Prostate gland (tissue), 2 donors: ENCODE results near the gene CDK14. TPM values are rescaled to one million over a fixed set of nuclear protein-coding genes. Genes with fewer than 3 reads are reported as not detected.

Experiments
- DNase-seq: peaks from one replicate; pipeline ENCODE4 v3.0.0-alpha.2; 2019; ENCODE audit warnings: low spot score
- H3K27ac ChIP-seq, 2 donors: fragments of 200-600 bp; sonication (generic); 2 replicates each; pipeline ENCODE4 v1.5.1; 2017 to 2019
- H3K27me3 ChIP-seq: fragments of 200-600 bp; sonication (generic); replicated peaks from 2 replicates; pipeline ENCODE4 v1.5.1; 2019; ENCODE audit not compliant: insufficient read depth
- H3K36me3 ChIP-seq, 2 donors: fragments of 200-600 bp; sonication (generic); 1 replicate in 1 of 2; 2 replicates in 1 of 2; pipeline versions ENCODE4 v1.5.1 to v1.8.1; 2017 to 2019
- H3K4me1 ChIP-seq: fragments of 200-600 bp; sonication (generic); replicated peaks from 2 replicates; pipeline ENCODE4 v1.5.1; 2019
- H3K4me3 ChIP-seq, 2 donors: fragments of 200-600 bp; sonication (generic); 2 replicates each; pipeline ENCODE4 v1.5.1; 2017 to 2019
- H3K9me3 ChIP-seq: fragments of 200-600 bp; sonication (generic); 2 replicates; pipeline ENCODE4 v1.5.1; 2017
- CTCF ChIP-seq, 4 experiments: fragments of 200-600 bp in 2 of 4; fragments of 450-650 bp in 2 of 4; sonication (generic) in 2 of 4; IDR thresholded peaks; 1 replicate in 3 of 4; 2 replicates in 1 of 4; pipeline ENCODE4 v1.5.1; 2016 to 2019; ENCODE audit warnings: antibody characterized with exemption in 4 of 4, mild to moderate bottlenecking in 2 of 4, moderate library complexity in 2 of 4
- POLR2A ChIP-seq: fragments of 450-650 bp; IDR thresholded peaks from one replicate; pipeline ENCODE4 v1.6.1; 2016; ENCODE audit warnings: antibody characterized with exemption, mild to moderate bottlenecking
- POLR2AphosphoS5 ChIP-seq: sonication (generic); formaldehyde crosslinking; IDR thresholded peaks from one replicate; pipeline ENCODE4 v1.6.1; 2017; ENCODE audit warnings: antibody characterized with exemption
- whole genome bisulfite sequencing: methylation state at CpG from one replicate; pipeline ENCODE4 v1.1.5; 2018; 5-methylcytosine and 5-hydroxymethylcytosine counted together
- intact Hi-C: fragments of 100-400 bp; cut with DNase I; formaldehyde crosslinking; loops from one replicate; pipeline ENCODE4 v1.14.2; 2022
- total RNA-seq, 2 donors: library from RNA; depleted of rRNA; stranded (reverse); fragments of >200 nt; gene quantifications; one replicate each; pipeline ENCODE4 v1.1.0, GENCODE V29; 2016

The CDK14 gene
- total RNA-seq, 2 donors from 2014 or later, result 13.7 to 20.7 TPM

DNA sequence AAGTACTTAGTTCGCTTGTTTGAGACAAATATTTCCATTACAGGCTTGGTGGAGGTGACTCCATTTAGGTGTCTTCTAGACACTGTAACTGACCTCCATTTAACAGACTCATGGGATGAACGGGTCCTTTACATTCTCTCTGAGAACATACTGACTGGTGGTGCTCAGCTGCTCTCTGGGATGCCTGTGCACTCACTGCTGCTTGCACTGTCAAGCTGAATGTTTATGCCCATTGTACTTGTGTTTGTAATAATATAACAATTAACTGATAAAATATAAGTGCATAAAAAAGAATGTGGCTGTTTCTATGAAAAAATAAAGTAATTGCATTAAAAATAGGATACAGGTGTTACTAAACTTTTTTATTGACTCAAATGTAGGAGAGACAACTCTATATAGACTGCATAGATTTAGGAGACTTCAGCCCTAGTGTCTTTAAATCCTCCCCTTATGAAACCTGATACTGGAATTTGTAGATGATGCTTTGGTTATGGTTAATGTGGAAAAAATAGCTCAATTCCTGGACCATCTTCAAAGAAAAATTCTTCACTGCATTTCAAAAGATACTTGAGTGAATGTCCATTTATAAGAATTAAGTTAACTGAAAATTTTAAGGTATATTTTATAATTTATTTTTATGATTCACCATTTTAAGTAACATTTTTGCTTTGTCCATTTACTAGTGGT lies 85.4 kb downstream of the CDK14 start:
- WGBS, result 34% methylated on average over 2 of the region's 2 CpGs
- DNase-seq, result no peak
- Histone ChIP-seq H3K36me3 (no peaks in the 10 kb centered on the region), H3K27ac (no peak overlapping the region), H3K9me3 (no peaks in the 10 kb centered on the region), H3K27me3 (no peaks in the 10 kb centered on the region), H3K4me1 (no peaks in the 10 kb centered on the region), H3K4me3 (no peak overlapping the region)
- intact Hi-C loops, result no loop called here
- TF ChIP-seq POLR2AphosphoS5, result no peak
- no peak for TF ChIP-seq POLR2A
- no peak for TF ChIP-seq CTCF (IDR thresholded peaks at IDR 0.05)

DNA sequence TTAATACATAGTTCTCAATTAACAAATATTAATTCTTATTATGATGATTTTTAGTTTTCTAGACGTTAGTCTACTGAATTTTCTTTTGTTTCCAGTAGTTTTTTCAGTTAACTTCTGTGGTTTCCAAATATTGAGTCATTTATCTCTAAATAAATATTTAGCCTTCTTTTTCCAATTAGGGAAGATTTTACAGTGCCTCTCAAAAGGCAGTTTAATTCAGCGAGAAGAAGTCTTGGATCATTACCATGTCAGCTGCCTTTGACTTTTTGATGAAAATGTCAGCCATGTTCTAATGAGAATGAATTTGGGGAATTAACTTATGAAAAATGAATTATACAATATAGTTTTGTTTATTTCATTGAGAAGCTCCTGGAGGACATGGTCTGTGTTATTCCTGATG lies 90.0 kb downstream of the CDK14 start:
- H3K4me3 ChIP-seq, result no peak overlapping the region
- intact Hi-C loops, result no loop called here
- 71% methylated on average over 2 of the region's 2 CpGs for WGBS
- H3K4me1 ChIP-seq, result no peaks in the 10 kb centered on the region
- H3K9me3 ChIP-seq, result no peaks in the 10 kb centered on the region
- no peak for TF ChIP-seq POLR2A
- no peak for TF ChIP-seq POLR2AphosphoS5
- no peak for TF ChIP-seq CTCF (IDR thresholded peaks at IDR 0.05)
- H3K27ac ChIP-seq, result no peak overlapping the region
- H3K27me3 ChIP-seq, result no peaks in the 10 kb centered on the region
- H3K36me3 ChIP-seq, result no peaks in the 10 kb centered on the region
- no peak for DNase-seq

- intact Hi-C loops, result no loop called here
- no peak for DNase-seq
- H3K27me3 ChIP-seq, result no peaks in the 10 kb centered on the region
- no peaks in the 10 kb centered on the region for H3K36me3 ChIP-seq
- H3K4me1 ChIP-seq, result no peaks in the 10 kb centered on the region
- H3K27ac ChIP-seq, result no peak overlapping the region
- no peaks in the 10 kb centered on the region for H3K9me3 ChIP-seq
- WGBS, result 94% methylated on average over 1 of the region's 1 CpG
- TF ChIP-seq POLR2AphosphoS5, result no peak
- no peak for TF ChIP-seq POLR2A
- TF ChIP-seq CTCF (IDR thresholded peaks at IDR 0.05), result no peak
- no peak overlapping the region for H3K4me3 ChIP-seq
These were observed 92.7 kb downstream of the CDK14 start for GRCh38 chr7:90688810-90689209.

DNA sequence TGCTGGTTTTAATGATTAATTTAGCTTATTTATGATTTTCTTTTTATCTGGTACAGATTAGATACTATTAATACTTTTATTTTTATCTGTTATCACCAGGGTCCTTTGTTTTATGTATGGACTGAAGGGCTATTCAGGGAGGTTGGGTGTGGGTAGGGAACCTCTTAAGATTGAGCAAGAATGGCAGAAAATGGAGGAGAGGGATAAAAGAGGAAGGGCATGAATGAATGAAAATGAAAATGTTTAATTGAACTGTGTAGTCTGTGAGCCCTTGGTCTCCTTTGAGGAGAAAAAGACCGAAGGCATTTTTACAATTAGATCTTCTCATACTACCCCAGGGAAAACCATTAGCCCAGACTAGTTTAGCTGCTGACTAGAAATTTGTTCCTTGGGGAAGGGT lies 93.1 kb downstream of the CDK14 start:
- Histone ChIP-seq H3K36me3 (no peaks in the 10 kb centered on the region), H3K4me1 (no peaks in the 10 kb centered on the region), H3K4me3 (no peak overlapping the region), H3K27me3 (no peaks in the 10 kb centered on the region), H3K27ac (no peak overlapping the region), H3K9me3 (no peaks in the 10 kb centered on the region)
- 100% methylated on average over 1 of the region's 1 CpG for WGBS
- DNase-seq, result no peak
- intact Hi-C loops, result no loop called here
- no peak for TF ChIP-seq POLR2A
- TF ChIP-seq POLR2AphosphoS5, result no peak

GRCh38 chr7:90690159-90690858 lies 94.2 kb downstream of the CDK14 start:
- WGBS, result 93% methylated on average over 3 of the region's 3 CpGs
- TF ChIP-seq POLR2A (no peak), POLR2AphosphoS5 (no peak), CTCF (IDR thresholded peaks at IDR 0.05) (no peak)

More at GRCh38 chr7:90690159-90690858, 94.2 kb downstream of the CDK14 start:
- no peak for DNase-seq
- Histone ChIP-seq H3K4me1 (no peaks in the 10 kb centered on the region), H3K36me3 (no peaks in the 10 kb centered on the region), H3K4me3 (no peak overlapping the region), H3K27ac (no peak overlapping the region), H3K9me3 (no peaks in the 10 kb centered on the region), H3K27me3 (no peaks in the 10 kb centered on the region)
- intact Hi-C loops, result no loop called here
